LNCaP clone FGC (cell line): ENCODE data around the gene PAQR9.

ENCODE experiments used
- DNase-seq: peaks from one replicate; pipeline ENCODE4 v3.0.0-alpha.2; 2011; ENCODE audit warnings: low read depth
- H3K4me3 ChIP-seq: 2 replicates; pipeline ENCODE4 v1.5.1; 2011; ENCODE audit warnings: mild to moderate bottlenecking, low read depth, low read length, control low read depth
- CTCF ChIP-seq: IDR thresholded peaks from 2 replicates; pipeline ENCODE4 v1.5.1; 2012; ENCODE audit warnings: mild to moderate bottlenecking; ENCODE audit not compliant: control insufficient read depth, insufficient read depth; ENCODE audit errors: extremely low read depth

The PAQR9 gene

GRCh38 chr3:143001369-143002082 is 38.1 kb upstream of the PAQR9 start, which contains the start of gene U2SURP:
U2SURP (plus strand) TSS chr3:143001570; CDS start chr3:143001629, 59 bp downstream.
- H3K4me3 ChIP-seq, result peak within 1 kb of the TSS; percentile 92
- TF ChIP-seq CTCF, result no peak
- peak; percentile 95 for DNase-seq

DNA sequence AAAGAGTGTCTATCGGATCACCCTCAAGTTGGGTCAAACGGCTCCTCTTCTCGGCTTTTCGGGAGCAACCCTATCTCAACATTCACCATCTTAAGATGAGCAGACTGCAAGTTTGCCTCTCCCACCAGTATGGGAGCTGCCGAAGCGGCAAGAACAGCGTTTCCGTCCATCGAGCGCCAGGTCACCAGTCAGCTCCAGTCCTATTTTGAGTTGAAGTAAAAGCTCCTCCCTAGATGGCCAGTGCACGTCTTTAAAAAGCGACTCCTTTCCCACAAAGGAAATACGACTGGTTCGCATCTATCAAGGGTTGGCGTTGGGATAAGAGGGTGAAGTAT is 37.5 kb upstream of the PAQR9 start:
- DNase-seq, result no peak
- TF ChIP-seq CTCF, result no peak

GRCh38 chr3:143000528-143000927 is 37.1 kb upstream of the PAQR9 start:
- DNase-seq, result no peak
- no peak for TF ChIP-seq CTCF
- peak overlapping the region; percentile 92 for H3K4me3 ChIP-seq

More for the DNA sequence above, 37.5 kb upstream of the PAQR9 start:
- peak overlapping the region; percentile 92 for H3K4me3 ChIP-seq

- peak overlapping the region; percentile 92 for H3K4me3 ChIP-seq
- TF ChIP-seq CTCF, result no peak
- DNase-seq, result no peak
These were observed 36.4 kb upstream of the PAQR9 start for GRCh38 chr3:142999881-143000280.

DNA sequence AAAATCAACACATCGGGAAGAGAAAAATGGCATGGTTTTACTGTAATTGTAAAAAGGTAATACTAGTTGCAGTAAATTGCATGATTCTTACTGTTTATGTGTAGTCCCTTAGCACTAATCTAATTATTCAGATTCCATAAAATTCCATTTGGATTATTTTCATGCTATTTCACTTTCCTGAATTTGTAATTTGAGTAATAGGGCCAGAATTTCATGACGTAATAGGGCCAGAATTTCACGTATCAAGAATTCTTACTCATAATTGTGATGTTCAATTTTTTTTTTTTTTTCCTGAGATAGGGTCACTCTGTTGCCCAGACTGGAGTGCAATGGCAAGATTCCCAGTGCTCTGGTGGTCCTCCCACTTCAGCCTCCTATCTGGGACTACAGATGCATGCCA is 35.0 kb upstream of the PAQR9 start:
- DNase-seq, result no peak
- H3K4me3 ChIP-seq, result no peak overlapping the region
- no peak for TF ChIP-seq CTCF

- no peak for DNase-seq
- H3K4me3 ChIP-seq, result no peak overlapping the region
- no peak for TF ChIP-seq CTCF
These were observed 33.9 kb upstream of the PAQR9 start for GRCh38 chr3:142997330-142997729.

- TF ChIP-seq CTCF, result peak; percentile 78
- no peak for DNase-seq
- no peak overlapping the region for H3K4me3 ChIP-seq
These were observed 30.5 kb upstream of the PAQR9 start for GRCh38 chr3:142993958-142994442.
